GM12875 (cell line): ENCODE data around the gene DUSP22.

Source experiments
- H3K4me3 ChIP-seq: one replicate; pipeline ENCODE4 v1.5.1; 2011; ENCODE audit warnings: low read depth, low read length, control low read depth
- TF ChIP-seq, protein P1 (sequence below): IDR thresholded peaks from 2 replicates; pipeline ENCODE4 v1.5.1; 2011; ENCODE audit warnings: low read depth, mild to moderate bottlenecking, control low read depth, inconsistent platforms, low read length, moderate library complexity, borderline replicate concordance; ENCODE audit not compliant: insufficient read depth

DUSP22 gene

GRCh38 chr6:302760-303159, 10.5 kb downstream of the DUSP22 start:
- no peak overlapping the region for H3K4me3 ChIP-seq
- TF ChIP-seq, protein P1, sequence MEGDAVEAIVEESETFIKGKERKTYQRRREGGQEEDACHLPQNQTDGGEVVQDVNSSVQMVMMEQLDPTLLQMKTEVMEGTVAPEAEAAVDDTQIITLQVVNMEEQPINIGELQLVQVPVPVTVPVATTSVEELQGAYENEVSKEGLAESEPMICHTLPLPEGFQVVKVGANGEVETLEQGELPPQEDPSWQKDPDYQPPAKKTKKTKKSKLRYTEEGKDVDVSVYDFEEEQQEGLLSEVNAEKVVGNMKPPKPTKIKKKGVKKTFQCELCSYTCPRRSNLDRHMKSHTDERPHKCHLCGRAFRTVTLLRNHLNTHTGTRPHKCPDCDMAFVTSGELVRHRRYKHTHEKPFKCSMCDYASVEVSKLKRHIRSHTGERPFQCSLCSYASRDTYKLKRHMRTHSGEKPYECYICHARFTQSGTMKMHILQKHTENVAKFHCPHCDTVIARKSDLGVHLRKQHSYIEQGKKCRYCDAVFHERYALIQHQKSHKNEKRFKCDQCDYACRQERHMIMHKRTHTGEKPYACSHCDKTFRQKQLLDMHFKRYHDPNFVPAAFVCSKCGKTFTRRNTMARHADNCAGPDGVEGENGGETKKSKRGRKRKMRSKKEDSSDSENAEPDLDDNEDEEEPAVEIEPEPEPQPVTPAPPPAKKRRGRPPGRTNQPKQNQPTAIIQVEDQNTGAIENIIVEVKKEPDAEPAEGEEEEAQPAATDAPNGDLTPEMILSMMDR = no peak

DNA sequence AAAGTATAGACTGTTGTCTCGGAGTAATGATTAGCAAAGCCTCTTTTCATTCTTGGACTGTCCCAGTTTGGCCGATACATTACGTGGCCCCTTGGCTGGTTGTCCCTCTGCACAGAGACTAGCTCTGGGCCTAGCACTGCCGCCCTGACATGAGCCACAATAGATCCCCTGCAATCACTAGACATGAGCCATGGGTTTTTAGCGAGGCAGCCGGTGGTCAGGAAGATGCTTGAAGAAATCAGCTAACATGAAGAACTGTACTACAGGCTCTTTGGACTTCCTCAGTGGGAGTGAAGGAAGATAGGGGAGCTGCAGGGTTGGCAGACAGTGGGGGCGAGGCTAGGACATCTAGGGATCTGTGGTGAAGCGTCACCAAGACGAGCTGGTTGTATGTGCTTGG, 11.0 kb downstream of the DUSP22 start:
- TF ChIP-seq, protein P1 = no peak
- no peak overlapping the region for H3K4me3 ChIP-seq

GRCh38 chr6:303948-304558, 11.8 kb downstream of the DUSP22 start:
- no peak overlapping the region for H3K4me3 ChIP-seq
- TF ChIP-seq, protein P1 = peak; percentile 36; the same call in 1 of the 2 replicates

GRCh38 chr6:304833-305370, 12.6 kb downstream of the DUSP22 start:
- no peak overlapping the region for H3K4me3 ChIP-seq
- TF ChIP-seq, protein P1 = no peak

DNA sequence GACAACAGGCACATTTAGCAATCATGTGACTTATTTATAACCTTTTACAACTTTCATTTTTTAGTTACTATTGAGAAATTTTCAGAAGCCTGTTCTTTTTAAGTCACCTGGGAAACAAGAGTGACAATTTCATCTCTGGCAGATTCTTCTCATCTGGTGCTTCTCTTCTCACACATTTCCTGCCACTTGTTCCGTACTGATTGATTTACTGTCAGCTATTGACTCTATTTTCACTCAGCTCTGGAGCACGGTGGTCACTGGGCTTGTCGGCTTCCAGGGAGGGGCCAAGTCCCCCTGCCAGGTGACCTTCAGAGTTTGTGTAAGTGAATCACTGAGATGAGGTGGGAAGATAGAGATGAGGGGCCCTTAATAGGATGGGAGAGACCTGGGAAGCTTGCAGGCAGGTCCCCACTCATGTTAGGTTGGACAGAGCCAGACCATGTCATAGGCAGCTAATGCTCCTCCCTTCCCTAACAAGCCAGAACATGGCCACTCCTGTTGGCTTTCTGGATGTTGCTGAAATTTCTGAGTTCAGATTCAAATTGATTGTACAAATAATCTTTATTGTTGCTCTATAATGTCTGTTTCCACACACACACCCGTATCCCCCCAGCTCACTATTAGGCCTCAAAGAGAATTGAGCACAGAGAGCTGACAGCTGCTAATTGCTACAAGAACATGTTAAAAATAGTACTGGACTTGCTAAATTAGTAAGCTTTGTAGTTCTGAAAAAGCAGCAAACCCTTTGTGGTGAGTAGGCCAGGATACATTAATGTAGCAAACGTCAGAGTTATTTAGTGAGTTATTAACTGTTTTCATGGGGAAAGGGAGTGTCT, 13.3 kb downstream of the DUSP22 start:
- TF ChIP-seq, protein P1 = no peak
- no peak overlapping the region for H3K4me3 ChIP-seq

- TF ChIP-seq, protein P1 = no peak
- no peak overlapping the region for H3K4me3 ChIP-seq
Observed at GRCh38 chr6:306641-307061, 14.4 kb downstream of the DUSP22 start.
